WERI-Rb-1 (cell line): ENCODE data around the gene PPP4R2.

Experiments used
- DNase-seq: peaks from one replicate; pipeline ENCODE4 v3.0.0-alpha.2; 2020
- H3K27ac ChIP-seq: fragments of 250-450 bp; sonication (Bioruptor Pico); 2 replicates; pipeline ENCODE4 v1.5.1; 2020; ENCODE audit warnings: mild to moderate bottlenecking, moderate library complexity
- H3K27me3 ChIP-seq: fragments of 250-450 bp; sonication (Bioruptor Pico); 2 replicates; pipeline ENCODE4 v1.5.1; 2021; ENCODE audit warnings: mild to moderate bottlenecking, low read depth, moderate library complexity; ENCODE audit not compliant: insufficient read depth, severe bottlenecking
- H3K36me3 ChIP-seq: fragments of 250-450 bp; sonication (Bioruptor Pico); 2 replicates; pipeline ENCODE4 v1.5.1; 2020; ENCODE audit warnings: mild to moderate bottlenecking, moderate library complexity
- H3K4me3 ChIP-seq: 2 replicates; pipeline ENCODE4 v1.5.1; 2011; ENCODE audit warnings: low read depth, mild to moderate bottlenecking, control low read depth, low read length
- H3K9me3 ChIP-seq: fragments of 250-450 bp; sonication (Bioruptor Pico); 2 replicates; pipeline ENCODE4 v1.5.1; 2021; ENCODE audit warnings: mild to moderate bottlenecking, moderate library complexity; ENCODE audit not compliant: severe bottlenecking
- TF ChIP-seq, protein P1 (sequence below): IDR thresholded peaks from 2 replicates; pipeline ENCODE4 v1.5.1; 2011; ENCODE audit warnings: low read depth, mild to moderate bottlenecking, control low read depth, inconsistent platforms, low read length

The PPP4R2 gene

GRCh38 chr3:72961752-72962151 is 34.9 kb upstream of the PPP4R2 start:
- Histone ChIP-seq H3K27me3 (no peaks in the 10 kb centered on the region), H3K4me3 (no peak overlapping the region), H3K9me3 (no peaks in the 10 kb centered on the region), H3K36me3 (no peaks in the 10 kb centered on the region), H3K27ac (no peak overlapping the region)
- TF ChIP-seq, protein P1, sequence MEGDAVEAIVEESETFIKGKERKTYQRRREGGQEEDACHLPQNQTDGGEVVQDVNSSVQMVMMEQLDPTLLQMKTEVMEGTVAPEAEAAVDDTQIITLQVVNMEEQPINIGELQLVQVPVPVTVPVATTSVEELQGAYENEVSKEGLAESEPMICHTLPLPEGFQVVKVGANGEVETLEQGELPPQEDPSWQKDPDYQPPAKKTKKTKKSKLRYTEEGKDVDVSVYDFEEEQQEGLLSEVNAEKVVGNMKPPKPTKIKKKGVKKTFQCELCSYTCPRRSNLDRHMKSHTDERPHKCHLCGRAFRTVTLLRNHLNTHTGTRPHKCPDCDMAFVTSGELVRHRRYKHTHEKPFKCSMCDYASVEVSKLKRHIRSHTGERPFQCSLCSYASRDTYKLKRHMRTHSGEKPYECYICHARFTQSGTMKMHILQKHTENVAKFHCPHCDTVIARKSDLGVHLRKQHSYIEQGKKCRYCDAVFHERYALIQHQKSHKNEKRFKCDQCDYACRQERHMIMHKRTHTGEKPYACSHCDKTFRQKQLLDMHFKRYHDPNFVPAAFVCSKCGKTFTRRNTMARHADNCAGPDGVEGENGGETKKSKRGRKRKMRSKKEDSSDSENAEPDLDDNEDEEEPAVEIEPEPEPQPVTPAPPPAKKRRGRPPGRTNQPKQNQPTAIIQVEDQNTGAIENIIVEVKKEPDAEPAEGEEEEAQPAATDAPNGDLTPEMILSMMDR = no peak
- no peak for DNase-seq

DNA sequence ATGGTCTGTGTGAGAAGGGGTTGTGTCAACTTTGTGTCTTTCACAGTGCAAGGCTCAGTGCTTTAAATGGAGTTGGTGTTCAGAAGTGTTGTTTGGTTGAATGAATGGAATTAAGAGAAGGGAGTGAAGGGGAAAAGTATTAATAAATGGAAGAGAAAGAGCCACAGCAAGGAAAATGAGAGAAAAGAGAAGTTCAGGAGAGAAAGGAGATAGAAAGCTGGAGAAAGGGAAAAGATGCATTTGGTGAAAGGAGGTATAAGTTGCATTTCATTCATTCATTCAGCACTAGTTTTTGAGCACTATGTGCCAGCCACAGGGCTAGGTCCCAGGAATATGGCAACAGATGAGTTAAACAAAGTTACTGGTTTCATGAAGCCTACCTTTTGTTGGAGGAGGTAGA is 34.3 kb upstream of the PPP4R2 start:
- Histone ChIP-seq H3K9me3 (no peaks in the 10 kb centered on the region), H3K27ac (no peak overlapping the region), H3K27me3 (no peaks in the 10 kb centered on the region), H3K4me3 (no peak overlapping the region), H3K36me3 (no peaks in the 10 kb centered on the region)
- DNase-seq = no peak
- TF ChIP-seq, protein P1 = no peak

DNA sequence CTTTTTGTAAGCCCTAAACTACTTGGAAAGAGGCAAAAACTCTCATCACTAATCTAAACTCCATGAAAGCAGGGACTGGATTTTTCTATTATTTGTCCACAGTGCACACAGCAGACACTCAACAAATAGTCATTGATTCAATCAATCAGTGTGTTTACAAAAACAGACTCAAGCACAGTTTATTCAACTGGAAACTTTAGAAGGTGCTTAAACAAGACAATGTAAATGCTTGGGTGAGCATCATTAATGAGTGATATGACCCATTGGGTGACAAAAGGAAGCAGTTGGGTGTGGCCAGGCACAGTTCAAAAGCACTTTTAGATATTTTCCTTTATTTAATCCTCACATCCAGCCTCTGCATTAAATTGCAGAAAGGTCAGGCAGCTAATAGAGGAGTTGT is 32.0 kb upstream of the PPP4R2 start:
- no peaks in the 10 kb centered on the region for H3K9me3 ChIP-seq
- no peak overlapping the region for H3K27ac ChIP-seq
- H3K4me3 ChIP-seq = no peak overlapping the region
- H3K36me3 ChIP-seq = no peaks in the 10 kb centered on the region
- H3K27me3 ChIP-seq = no peaks in the 10 kb centered on the region
- DNase-seq = no peak
- TF ChIP-seq, protein P1 = no peak

DNA sequence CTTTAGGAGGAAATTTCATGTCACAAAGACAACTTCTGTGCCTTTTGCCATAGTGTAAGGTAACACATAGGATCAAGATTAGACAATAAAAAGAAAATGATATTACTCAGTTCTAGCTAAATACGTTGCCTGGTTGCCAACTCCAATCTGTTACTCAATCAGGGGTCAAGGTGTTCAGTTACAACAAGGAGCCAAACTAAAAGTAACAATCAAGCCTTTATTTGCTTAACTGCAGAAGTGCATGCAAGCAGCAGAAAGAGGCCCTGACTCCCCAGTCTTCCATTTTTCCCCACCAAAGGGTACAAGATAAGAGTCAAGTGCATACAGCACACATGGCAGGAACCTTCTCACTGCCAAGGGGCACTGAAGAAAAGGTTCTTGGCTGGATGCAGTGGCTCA is 28.3 kb upstream of the PPP4R2 start:
- DNase-seq = no peak
- Histone ChIP-seq H3K27ac (no peak overlapping the region), H3K27me3 (no peaks in the 10 kb centered on the region), H3K4me3 (no peak overlapping the region), H3K36me3 (no peaks in the 10 kb centered on the region), H3K9me3 (no peaks in the 10 kb centered on the region)
- TF ChIP-seq, protein P1 = no peak

- no peaks in the 10 kb centered on the region for H3K36me3 ChIP-seq
- H3K27ac ChIP-seq = no peak overlapping the region
- no peak overlapping the region for H3K4me3 ChIP-seq
- DNase-seq = no peak
- TF ChIP-seq, protein P1 = no peak
- no peaks in the 10 kb centered on the region for H3K27me3 ChIP-seq
- H3K9me3 ChIP-seq = no peaks in the 10 kb centered on the region
Observed at GRCh38 chr3:72969766-72970165, 26.8 kb upstream of the PPP4R2 start.

GRCh38 chr3:72970942-72971341 is 25.7 kb upstream of the PPP4R2 start:
- Histone ChIP-seq H3K27me3 (no peaks in the 10 kb centered on the region), H3K9me3 (no peaks in the 10 kb centered on the region), H3K27ac (no peak overlapping the region), H3K4me3 (no peak overlapping the region), H3K36me3 (no peaks in the 10 kb centered on the region)
- no peak for DNase-seq
- TF ChIP-seq, protein P1 = no peak
